GM20000 (cell line): ENCODE data around the gene DIDO1.

Source experiments
- DNase-seq: peaks from one replicate; pipeline ENCODE4 v3.0.0; 2012; ENCODE audit warnings: low spot score
- TF ChIP-seq, protein P1 (sequence below): IDR thresholded peaks from 2 replicates; pipeline ENCODE4 v1.5.1; 2012; ENCODE audit warnings: mild to moderate bottlenecking, control low read depth; ENCODE audit errors: extremely low read depth, missing control alignments

Gene DIDO1

DNA sequence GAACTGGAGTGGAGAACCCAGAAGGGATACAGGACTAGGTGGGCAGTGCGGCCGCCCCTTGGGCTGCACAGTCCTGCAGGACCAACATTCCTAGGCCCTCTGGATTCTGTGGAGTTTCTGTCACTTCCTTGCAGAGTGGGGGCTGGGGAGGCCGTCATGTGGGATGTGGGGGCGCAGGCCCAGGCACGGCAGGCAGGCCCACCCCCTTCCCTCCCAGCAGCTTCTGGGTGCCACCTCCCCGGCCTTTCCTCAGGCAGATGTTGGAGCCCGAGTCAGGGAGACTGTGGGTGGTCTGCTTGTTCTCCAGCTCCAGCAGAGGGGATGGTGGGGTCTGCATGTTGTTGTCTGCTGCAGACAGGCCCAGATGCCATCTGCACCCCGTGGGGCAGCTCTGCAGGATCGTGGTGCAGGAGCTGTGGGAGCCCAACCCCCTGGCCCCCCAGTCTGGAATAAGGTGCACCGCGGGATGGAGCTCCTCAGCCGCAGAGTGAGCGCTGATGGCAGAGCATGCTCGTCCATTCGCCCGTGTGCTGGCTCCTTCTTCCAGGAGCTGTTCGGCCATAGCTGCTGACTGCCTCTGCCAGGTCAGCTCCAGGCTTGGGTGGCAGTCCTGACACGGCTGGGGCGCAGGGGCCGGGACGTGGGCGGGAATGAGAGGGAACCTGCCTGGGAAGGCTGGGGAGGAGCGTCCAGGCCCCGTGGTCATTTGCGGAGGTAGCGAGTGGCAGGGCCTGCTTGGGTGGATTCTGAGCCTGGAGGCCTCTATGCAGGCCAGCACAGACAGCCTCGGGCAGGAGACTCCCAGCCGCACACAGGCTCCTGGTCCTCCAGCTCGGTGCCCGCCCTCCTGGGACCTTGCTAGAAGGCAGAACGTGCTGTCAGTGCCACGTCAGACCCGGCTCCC lies 44.3 kb upstream of the DIDO1 start:
- TF ChIP-seq, protein P1, sequence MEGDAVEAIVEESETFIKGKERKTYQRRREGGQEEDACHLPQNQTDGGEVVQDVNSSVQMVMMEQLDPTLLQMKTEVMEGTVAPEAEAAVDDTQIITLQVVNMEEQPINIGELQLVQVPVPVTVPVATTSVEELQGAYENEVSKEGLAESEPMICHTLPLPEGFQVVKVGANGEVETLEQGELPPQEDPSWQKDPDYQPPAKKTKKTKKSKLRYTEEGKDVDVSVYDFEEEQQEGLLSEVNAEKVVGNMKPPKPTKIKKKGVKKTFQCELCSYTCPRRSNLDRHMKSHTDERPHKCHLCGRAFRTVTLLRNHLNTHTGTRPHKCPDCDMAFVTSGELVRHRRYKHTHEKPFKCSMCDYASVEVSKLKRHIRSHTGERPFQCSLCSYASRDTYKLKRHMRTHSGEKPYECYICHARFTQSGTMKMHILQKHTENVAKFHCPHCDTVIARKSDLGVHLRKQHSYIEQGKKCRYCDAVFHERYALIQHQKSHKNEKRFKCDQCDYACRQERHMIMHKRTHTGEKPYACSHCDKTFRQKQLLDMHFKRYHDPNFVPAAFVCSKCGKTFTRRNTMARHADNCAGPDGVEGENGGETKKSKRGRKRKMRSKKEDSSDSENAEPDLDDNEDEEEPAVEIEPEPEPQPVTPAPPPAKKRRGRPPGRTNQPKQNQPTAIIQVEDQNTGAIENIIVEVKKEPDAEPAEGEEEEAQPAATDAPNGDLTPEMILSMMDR = no peak
- DNase-seq = no peak

DNA sequence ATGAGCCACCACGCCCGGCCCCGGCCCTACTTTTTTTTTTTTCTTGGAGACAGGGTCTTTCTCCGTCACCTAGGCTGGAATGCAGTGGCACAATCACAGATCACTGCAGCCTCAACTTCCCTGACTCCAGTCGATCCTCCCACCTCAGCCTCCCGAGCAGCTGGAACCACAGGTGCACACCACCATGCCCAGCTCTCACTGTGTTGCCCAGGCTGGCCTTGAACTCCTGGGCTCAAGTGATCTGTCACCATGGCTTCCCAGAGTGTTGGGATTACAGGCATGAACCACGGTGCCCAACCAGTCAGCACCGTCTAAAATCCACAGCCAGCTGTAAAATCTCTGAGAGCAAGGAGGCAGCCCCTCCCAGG lies 43.6 kb upstream of the DIDO1 start:
- no peak for DNase-seq
- TF ChIP-seq, protein P1 = no peak

DNA sequence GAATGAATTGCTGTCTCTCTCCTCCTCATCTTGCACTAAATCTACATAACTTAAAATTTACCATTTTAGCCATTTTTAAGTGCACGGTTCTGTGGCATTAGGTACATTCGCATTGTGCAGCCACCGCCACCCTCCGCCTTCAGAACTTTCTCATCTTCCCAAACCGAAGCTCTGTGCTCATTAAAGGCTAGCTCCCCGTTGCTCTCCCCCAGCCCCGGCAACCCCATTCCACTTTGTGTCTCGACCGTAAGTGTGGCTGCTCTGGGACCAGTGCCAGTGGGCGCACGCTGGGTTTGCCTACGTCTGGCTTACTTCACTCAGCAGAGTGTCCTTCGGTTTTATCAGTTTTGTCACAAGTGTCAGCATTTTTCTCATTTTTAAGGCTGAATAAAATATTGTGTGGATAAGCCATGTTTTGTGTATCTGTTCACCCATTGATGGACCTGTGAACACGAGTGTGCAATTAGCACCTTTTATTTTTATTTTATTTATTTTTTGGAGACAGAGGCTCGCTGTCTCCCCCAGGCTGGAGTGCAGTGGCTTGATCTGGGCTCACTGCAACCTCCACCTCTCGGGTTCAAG lies 43.0 kb upstream of the DIDO1 start:
- TF ChIP-seq, protein P1 = no peak
- no peak for DNase-seq

DNA sequence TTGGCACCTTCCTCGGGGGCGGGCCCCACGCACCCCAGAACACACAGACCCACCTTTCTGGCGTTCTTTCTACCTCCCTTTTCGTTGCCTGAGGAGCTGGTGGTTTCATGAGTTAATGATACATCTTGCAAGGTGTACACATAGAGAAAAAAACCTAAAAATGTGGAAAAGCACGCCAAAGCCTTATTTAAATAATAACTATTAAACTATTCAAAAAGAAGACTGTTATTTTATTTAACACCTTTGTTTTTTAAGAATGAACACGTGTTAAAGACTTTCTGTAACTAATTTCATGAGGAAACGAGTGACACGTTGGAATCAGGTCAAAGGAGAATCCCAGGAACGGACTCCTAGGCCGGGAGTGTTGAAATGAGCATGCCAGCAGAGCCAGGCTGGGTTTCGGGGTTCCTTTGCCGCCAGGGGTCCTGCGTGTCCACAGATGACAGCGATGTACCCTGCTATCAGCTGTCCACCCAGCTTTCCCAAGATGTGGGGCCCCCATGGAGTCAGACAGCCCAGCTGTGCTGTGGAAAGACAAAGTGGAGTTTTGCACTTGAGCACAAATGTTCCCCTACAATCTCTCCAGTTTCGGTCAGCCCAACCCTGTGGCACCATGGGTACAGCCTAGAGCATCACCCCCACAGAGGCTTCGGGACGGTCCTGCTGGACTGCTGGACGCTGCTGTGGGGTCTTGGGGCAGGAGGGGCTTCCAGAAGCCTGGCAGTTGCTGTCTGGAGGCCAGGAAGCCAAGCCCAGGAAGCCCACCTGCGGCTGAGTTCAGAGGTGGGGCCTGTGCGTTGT lies 42.3 kb upstream of the DIDO1 start:
- TF ChIP-seq, protein P1 = no peak

DNA sequence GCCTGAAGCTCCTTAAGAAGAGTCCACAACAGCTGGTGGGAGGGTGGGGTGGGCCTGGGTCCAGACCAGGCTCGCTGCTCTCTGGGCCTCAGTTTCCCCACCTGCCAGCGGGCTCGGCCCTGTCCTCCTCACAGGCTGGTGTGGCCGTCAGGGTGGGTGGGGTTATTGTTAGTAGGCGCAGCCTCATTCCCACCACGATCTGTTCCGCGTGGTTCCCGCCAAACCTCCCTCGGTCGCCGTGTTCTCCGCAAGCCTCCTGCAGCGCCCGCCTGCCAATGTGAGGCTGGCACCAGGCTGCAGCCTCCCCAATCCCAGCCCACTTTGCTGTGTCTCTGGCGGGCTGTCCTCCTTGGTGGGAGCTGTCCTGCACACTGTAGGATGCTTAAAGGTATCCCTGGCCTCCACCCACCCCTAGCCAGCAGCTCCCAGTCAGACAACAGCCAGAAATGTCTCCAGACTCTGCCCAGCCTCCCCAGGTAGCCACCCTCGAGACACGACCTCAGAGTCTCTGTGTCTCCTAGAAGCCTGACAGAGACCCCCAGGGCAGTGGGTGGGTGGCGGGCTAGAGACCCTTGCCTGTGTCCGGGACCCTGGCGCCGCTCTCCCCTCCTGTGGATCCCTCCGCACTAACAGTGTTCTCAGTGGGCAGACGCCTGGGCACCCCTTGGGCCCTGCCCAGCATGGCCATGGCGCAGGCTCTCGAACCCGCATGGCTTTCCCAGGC lies 41.5 kb upstream of the DIDO1 start:
- no peak for DNase-seq
- TF ChIP-seq, protein P1 = no peak

More for the DNA sequence above, 42.3 kb upstream of the DIDO1 start:
- DNase-seq = no peak

DNA sequence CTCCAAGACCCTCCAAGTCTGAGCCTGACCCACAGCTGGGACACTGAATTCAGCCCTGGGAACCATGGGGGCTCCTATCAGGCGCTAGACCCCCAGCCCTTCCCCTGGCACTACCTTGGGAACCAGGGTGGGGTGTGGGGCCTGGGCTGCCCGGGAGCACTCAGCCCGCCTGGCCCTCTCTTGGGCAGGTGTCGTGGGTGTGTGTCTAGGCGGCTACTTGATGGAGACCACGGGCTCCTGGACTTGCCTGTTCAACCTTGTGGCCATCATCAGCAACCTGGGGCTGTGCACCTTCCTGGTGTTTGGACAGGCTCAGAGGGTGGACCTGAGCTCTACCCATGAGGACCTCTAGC lies 40.8 kb upstream of the DIDO1 start:
- TF ChIP-seq, protein P1 = no peak
- no peak for DNase-seq
